Measurements from ENCODE around the gene PTTG1IP2.

Gene PTTG1IP2

DNA sequence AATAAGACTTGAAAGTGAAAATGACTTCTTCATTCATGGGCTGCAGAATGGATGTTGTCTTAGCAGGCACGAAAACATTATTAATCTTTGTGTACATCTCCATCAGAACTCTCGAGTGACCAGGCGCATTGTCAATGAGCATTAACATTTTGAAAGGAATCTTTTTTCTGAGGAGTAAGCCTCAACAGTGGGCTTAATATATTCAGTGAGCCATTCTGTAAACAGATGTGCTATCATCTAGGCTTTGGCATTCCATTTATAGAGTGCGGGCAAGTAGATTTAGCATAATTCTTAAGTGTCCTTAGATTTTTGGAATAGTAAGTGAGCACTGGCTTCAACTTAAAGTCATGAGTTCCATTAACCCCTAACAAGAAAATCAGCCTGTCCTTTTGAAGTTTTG lies 33.1 kb downstream of the PTTG1IP2 start:
- Mint-ChIP-seq H3K36me3 (ENCODE audit: low read depth) (no peaks in the 10 kb centered on the region), H3K27ac (no peak overlapping the region), H3K4me1 (ENCODE audit: low read depth) (no peaks in the 10 kb centered on the region), H3K27me3 (ENCODE audit: low read depth) (no peaks in the 10 kb centered on the region), H3K9me3 (no peaks in the 10 kb centered on the region), H3K4me3 (no peak overlapping the region)
- DNase-seq (ENCODE audit: low spot score) = no peak

DNA sequence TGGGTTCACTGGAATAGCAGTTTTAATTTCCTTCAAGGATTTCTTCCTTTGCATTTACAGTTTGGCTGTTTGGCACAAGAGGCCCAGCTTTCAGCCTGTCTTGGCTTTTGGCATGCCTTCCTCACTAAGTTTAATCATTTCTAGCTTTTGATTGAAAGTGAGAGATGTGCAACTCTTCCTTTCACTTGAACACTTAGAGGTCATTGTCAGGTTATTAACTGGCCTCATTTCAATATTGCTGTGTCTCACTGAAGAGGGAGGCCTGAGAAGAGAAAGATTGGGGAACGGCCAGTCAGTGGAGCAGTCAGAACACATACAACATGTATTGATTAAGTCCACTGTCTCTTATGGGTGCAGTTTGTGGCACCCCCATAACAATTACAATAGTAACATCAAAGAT lies 33.9 kb downstream of the PTTG1IP2 start:
- Mint-ChIP-seq H3K27ac (no peak overlapping the region), H3K4me1 (ENCODE audit: low read depth) (no peaks in the 10 kb centered on the region), H3K4me3 (no peak overlapping the region), H3K27me3 (ENCODE audit: low read depth) (no peaks in the 10 kb centered on the region), H3K9me3 (no peaks in the 10 kb centered on the region), H3K36me3 (ENCODE audit: low read depth) (no peaks in the 10 kb centered on the region)
- DNase-seq (ENCODE audit: low spot score) = no peak

DNA sequence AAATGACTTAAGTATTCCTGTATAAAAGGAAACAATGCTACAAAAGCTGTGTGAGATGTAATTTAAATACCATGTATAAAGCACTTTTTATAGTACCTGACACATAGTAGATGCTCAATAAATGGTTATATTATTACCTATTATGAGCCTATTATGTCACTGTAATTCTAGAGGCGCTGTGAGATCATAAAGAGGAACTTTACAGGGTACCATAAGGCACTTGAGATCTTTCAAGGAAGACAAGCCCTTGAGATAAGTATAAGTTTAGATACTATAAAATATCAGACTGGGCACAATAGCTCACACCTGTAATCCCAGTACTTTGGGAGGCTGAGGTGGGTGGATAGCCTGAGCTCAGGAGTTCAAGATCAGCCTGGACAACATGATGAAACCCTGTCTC lies 38.3 kb downstream of the PTTG1IP2 start:
- Mint-ChIP-seq H3K4me3 (no peak overlapping the region), H3K27ac (no peak overlapping the region), H3K9me3 (no peaks in the 10 kb centered on the region), H3K27me3 (ENCODE audit: low read depth) (no peaks in the 10 kb centered on the region), H3K4me1 (ENCODE audit: low read depth) (no peaks in the 10 kb centered on the region), H3K36me3 (ENCODE audit: low read depth) (no peaks in the 10 kb centered on the region)
- DNase-seq (ENCODE audit: low spot score) = no peak

DNA sequence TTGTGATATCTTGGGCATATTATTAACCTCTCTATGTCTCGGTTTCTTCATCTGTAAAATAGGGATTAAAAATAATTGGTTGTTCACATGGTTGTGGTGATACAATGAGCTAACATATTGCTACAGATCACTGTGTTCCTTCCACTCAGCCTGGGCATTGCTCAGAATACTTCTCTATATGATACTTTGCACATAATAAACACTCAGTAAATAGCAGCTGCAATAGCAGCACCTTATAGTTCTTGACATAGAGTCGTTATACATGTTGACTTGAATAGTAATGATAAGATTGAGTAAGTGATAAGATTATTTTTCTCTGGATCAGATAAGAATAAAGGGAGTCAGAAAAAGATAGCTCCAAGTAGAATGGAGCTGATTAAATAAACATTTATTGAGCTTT lies 42.3 kb downstream of the PTTG1IP2 start:
- no peak for DNase-seq (ENCODE audit: low spot score)
- Mint-ChIP-seq H3K4me3 (no peak overlapping the region), H3K36me3 (ENCODE audit: low read depth) (no peaks in the 10 kb centered on the region)

DNA sequence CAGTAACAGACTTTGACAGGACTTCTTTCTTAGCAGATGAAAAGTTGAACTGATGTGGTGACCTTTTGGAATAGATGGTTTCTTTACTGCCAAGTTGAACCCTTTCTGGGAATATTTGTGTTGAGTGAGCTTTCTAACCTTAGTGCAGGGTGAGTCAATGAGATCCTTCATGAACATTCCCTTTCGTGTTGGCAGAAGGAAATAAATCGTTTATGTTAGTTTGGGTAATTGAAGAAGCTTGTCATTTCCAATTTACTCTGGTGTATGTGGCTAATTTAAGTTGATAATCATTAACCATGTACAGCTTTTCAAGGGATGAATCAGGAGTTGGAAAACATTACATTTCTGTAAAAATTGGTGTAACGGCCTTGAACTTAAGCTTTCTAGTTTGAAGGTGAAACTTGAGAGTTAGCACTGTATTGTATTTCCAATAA lies 43.4 kb downstream of the PTTG1IP2 start:
- Mint-ChIP-seq H3K27ac (no peak overlapping the region), H3K36me3 (ENCODE audit: low read depth) (no peaks in the 10 kb centered on the region), H3K4me3 (no peak overlapping the region), H3K9me3 (no peaks in the 10 kb centered on the region), H3K4me1 (ENCODE audit: low read depth) (no peaks in the 10 kb centered on the region), H3K27me3 (ENCODE audit: low read depth) (no peaks in the 10 kb centered on the region)
- no peak for DNase-seq (ENCODE audit: low spot score)

More for the DNA sequence above, 42.3 kb downstream of the PTTG1IP2 start:
- no peaks in the 10 kb centered on the region for H3K4me1 Mint-ChIP-seq (ENCODE audit: low read depth)
- no peak overlapping the region for H3K27ac Mint-ChIP-seq
- H3K27me3 Mint-ChIP-seq (ENCODE audit: low read depth) = no peaks in the 10 kb centered on the region
- H3K9me3 Mint-ChIP-seq = no peaks in the 10 kb centered on the region

DNA sequence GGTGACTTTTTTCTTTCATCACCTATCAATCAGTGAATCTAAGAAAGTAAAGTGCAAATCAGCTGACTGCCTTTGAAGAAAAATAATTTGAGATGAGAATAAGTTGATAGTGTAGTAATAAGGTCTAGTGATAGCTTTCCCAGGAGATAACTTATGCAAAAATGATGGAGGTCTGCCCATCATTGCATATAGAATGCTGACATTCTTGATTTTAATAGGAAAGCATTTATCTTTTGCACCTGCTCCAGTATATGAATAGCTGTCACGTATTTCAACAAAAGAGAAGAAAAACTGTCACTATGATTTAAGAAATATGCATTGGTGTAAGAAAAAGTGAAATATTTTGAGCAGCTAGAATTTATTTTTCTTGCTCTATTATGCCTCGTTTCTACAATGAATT lies 46.8 kb downstream of the PTTG1IP2 start:
- Mint-ChIP-seq H3K4me3 (no peak overlapping the region), H3K27ac (no peak overlapping the region), H3K9me3 (no peaks in the 10 kb centered on the region), H3K36me3 (ENCODE audit: low read depth) (no peaks in the 10 kb centered on the region), H3K4me1 (ENCODE audit: low read depth) (no peaks in the 10 kb centered on the region), H3K27me3 (ENCODE audit: low read depth) (no peaks in the 10 kb centered on the region)
- no peak for DNase-seq (ENCODE audit: low spot score)

DNA sequence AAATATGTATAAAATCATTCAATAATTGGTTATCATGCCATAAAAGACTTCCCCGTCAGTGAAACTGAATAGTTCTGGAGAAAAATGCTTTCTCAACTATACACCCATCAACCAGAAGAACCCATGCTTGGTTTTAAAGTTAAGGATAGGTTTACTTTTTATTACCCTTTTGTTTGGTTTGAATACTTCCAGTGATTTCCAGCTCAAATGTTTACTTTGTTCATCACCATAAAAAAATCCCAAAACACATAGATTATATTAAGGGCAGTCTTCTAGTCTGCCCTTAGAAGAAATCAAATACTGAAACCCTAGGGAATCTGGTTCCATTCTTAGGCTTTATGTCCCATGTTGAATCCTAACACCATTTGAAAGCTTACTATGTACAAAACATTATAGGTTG lies 49.2 kb downstream of the PTTG1IP2 start:
- no peak overlapping the region for H3K27ac Mint-ChIP-seq
- no peaks in the 10 kb centered on the region for H3K27me3 Mint-ChIP-seq (ENCODE audit: low read depth)
- no peaks in the 10 kb centered on the region for H3K4me1 Mint-ChIP-seq (ENCODE audit: low read depth)
- H3K36me3 Mint-ChIP-seq (ENCODE audit: low read depth) = no peaks in the 10 kb centered on the region
- no peak for DNase-seq (ENCODE audit: low spot score)
- H3K4me3 Mint-ChIP-seq = no peak overlapping the region
- H3K9me3 Mint-ChIP-seq = no peaks in the 10 kb centered on the region

DNA sequence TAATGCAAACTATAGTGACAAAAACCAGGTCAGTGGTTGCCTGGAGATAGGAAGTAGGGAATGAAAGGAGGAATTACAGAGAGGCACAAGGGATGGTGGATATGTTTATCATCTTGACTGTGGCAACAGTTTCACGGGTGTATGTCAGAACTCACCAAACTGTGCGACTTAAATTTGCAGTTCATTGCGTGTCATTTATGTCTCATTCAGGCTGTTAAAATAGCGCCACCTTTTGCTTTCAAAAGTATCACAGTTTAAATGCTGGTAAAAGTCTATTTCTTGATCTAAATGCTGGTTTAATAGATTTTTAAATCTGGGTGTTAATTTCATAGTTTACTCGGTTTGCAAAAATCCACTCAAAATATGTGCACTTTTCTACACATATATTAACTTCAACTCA lies 51.0 kb downstream of the PTTG1IP2 start:
- Mint-ChIP-seq H3K9me3 (no peaks in the 10 kb centered on the region), H3K4me3 (no peak overlapping the region), H3K27ac (no peak overlapping the region), H3K27me3 (ENCODE audit: low read depth) (no peaks in the 10 kb centered on the region), H3K4me1 (ENCODE audit: low read depth) (no peaks in the 10 kb centered on the region), H3K36me3 (ENCODE audit: low read depth) (no peaks in the 10 kb centered on the region)
- no peak for DNase-seq (ENCODE audit: low spot score)

DNA sequence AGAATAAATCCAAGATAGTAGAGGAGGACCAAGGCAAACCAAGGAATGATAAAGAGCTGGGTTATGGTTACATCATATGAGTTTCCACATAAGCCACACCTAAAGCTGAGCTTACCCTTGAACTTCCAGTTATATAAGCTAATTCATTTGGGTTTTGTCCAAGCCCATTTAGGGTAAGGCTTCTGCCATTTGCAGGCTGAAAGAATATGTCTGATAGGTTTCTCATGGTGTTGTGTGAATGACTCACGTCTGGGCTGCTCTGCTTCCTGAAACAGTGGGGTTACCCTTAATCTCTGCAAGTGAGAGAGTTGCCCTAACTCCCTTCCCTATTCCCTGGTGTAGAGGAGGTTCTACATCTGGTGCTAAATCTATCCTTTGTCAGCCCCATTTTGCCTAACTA lies 60.8 kb downstream of the PTTG1IP2 start:
- no peaks in the 10 kb centered on the region for H3K4me1 Mint-ChIP-seq (ENCODE audit: low read depth)
- H3K9me3 Mint-ChIP-seq = no peaks in the 10 kb centered on the region
- DNase-seq (ENCODE audit: low spot score) = no peak
- H3K4me3 Mint-ChIP-seq = no peak overlapping the region
- H3K36me3 Mint-ChIP-seq (ENCODE audit: low read depth) = no peaks in the 10 kb centered on the region
- no peak overlapping the region for H3K27ac Mint-ChIP-seq
- H3K27me3 Mint-ChIP-seq (ENCODE audit: low read depth) = no peaks in the 10 kb centered on the region

DNA sequence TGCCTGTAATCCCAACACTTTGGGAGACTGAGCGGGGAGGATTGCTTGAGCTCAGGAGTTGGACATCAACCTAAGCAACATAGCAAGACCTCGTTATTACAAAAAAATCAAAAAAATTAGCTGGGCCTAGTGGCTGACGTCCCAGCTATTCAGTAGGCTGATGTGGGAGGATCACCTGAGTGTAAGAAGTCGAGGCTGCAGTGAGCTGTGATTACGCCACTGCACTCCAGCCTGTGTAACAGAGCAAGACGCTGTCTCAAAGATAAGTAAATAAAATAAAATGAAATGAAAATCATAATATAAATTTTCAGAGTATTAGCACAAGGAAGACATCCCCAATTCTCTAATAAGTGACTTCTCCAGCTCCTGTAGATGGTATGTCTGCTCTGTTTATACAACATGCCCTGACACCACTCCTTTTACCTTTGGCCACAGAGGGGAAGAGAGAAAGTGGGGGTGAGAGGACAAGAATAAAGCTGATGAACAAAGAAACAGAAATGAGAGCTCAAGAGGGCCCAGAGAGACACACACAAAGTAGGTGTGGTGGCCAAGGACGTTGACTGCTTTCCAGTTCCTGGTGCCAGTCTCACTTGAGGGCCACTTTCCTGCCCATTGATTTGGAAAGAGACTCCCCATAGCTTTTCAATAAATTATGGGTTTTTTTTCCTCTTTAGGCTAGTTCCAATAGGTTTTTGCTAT lies 62.9 kb downstream of the PTTG1IP2 start:
- Mint-ChIP-seq H3K9me3 (no peaks in the 10 kb centered on the region), H3K36me3 (ENCODE audit: low read depth) (no peaks in the 10 kb centered on the region), H3K27me3 (ENCODE audit: low read depth) (no peaks in the 10 kb centered on the region), H3K4me3 (no peak overlapping the region), H3K4me1 (ENCODE audit: low read depth) (no peaks in the 10 kb centered on the region), H3K27ac (no peak overlapping the region)
- no peak for DNase-seq (ENCODE audit: low spot score)

DNA sequence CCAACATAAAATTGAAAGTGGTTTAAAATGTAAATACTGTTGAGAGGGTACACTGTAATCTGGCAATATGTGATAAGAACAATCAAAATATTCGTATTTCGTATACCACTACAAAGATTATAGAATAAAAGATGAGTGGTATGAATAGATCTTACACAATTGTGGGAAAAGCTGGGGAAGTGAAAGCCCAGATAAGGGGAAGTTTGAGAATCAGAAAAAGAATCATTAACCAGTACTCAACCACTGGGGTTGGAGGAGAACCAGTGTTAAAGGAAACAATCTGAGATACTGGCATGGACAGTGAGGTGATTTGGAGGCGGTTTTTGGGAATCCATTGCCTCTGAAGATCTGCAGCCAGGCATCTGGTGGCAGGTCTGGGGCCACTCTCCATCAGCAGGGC lies 67.0 kb downstream of the PTTG1IP2 start:
- H3K4me3 Mint-ChIP-seq = no peak overlapping the region
- no peak for DNase-seq (ENCODE audit: low spot score)
- no peaks in the 10 kb centered on the region for H3K9me3 Mint-ChIP-seq
- no peaks in the 10 kb centered on the region for H3K36me3 Mint-ChIP-seq (ENCODE audit: low read depth)
- H3K27me3 Mint-ChIP-seq (ENCODE audit: low read depth) = no peaks in the 10 kb centered on the region
- H3K27ac Mint-ChIP-seq = no peak overlapping the region
- H3K4me1 Mint-ChIP-seq (ENCODE audit: low read depth) = no peaks in the 10 kb centered on the region

DNA sequence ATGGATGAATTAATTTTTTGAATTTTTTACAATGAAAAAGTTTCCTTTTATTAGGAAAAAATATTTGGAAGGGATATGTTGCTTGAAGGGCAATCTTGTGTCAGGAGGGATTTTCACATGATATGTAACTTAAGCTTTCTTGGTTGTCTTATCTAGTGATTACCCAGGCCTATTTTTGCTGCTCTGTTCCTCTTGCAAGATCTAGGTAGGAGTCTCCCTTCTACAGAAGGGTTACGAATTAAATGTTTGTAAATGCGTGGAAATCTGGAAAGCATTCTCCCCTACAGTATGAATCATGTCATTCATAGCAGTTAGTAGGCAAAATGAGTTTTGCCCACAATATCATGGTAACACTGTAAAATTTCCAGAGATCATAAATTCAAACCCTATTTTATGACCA lies 69.0 kb downstream of the PTTG1IP2 start:
- Mint-ChIP-seq H3K4me3 (no peak overlapping the region), H3K4me1 (ENCODE audit: low read depth) (no peaks in the 10 kb centered on the region), H3K27me3 (ENCODE audit: low read depth) (no peaks in the 10 kb centered on the region), H3K9me3 (no peaks in the 10 kb centered on the region), H3K27ac (no peak overlapping the region), H3K36me3 (ENCODE audit: low read depth) (no peaks in the 10 kb centered on the region)
- no peak for DNase-seq (ENCODE audit: low spot score)

DNA sequence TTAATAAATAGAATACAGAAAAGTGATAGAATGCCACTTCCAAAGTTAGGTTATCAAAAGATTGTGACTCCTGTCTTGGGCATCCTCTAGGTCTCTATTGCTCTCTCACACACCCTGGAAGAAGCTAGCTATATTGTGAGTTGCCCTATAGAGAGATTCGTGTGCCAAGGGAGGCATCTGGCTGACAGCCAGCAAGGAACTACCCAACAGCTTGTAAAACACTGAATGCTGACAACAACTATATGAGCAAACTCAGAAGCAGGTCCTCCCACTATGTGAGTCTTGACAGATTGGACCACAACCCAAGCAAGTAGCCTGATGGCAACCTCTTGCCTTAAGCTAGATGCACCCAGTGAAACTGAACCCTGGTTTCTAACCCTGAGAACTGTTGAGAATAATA lies 71.0 kb downstream of the PTTG1IP2 start:
- Mint-ChIP-seq H3K36me3 (ENCODE audit: low read depth) (no peaks in the 10 kb centered on the region), H3K27ac (no peak overlapping the region), H3K4me1 (ENCODE audit: low read depth) (no peaks in the 10 kb centered on the region), H3K4me3 (no peak overlapping the region), H3K27me3 (ENCODE audit: low read depth) (no peaks in the 10 kb centered on the region), H3K9me3 (no peaks in the 10 kb centered on the region)
- DNase-seq (ENCODE audit: low spot score) = no peak

DNA sequence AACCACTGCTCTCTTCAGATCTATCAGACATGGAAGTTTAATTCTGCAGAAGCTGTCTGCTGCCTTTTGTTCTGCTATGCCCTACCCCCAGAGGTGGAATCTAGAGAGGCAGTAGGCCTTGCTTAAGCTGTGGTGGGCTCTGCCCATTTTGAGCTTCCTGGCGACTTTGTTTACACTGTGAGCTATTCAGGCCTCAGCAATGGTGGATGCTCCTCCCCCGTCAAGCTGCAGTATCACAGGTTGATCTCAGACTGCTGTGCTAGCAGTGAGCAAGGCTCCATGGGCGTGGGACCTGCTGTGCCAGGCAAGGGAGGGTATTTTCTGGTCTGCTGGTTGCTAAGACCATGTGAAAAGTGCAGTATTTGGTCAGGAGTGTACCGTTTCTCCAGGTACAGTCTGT lies 81.6 kb downstream of the PTTG1IP2 start:
- no peaks in the 10 kb centered on the region for H3K4me1 Mint-ChIP-seq (ENCODE audit: low read depth)
- DNase-seq (ENCODE audit: low spot score) = no peak
- H3K9me3 Mint-ChIP-seq = no peaks in the 10 kb centered on the region
- H3K36me3 Mint-ChIP-seq (ENCODE audit: low read depth) = no peaks in the 10 kb centered on the region
- H3K27ac Mint-ChIP-seq = no peak overlapping the region
- H3K27me3 Mint-ChIP-seq (ENCODE audit: low read depth) = peaks cover 4% of the 10 kb centered on the region
- no peak overlapping the region for H3K4me3 Mint-ChIP-seq

DNA sequence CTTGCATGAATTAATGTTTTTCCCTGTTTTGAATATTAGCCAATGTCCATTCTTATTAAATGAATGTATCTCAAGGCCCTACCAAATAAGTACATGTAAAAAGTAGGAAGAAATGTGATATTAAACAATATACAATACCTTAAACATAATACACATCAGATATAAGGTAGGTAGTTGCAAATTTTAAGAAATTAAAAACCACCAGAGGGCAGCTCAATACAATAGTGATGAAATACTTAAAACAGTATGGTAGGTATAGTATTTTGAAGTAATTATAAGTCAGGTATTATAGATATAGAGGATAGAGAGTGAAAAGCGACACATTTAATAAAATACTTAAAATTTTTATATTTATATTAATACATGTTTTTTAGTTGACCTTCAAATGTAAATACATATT lies 83.1 kb downstream of the PTTG1IP2 start:
- Mint-ChIP-seq H3K4me3 (no peak overlapping the region), H3K36me3 (ENCODE audit: low read depth) (no peaks in the 10 kb centered on the region), H3K27ac (no peak overlapping the region), H3K9me3 (no peaks in the 10 kb centered on the region), H3K4me1 (ENCODE audit: low read depth) (no peaks in the 10 kb centered on the region), H3K27me3 (ENCODE audit: low read depth) (peaks cover 4% of the 10 kb centered on the region)
- no peak for DNase-seq (ENCODE audit: low spot score)
